Measurements from ENCODE around the gene KBTBD6. TPM values are rescaled to one million over a fixed set of nuclear protein-coding genes. Genes with fewer than 3 reads are reported as not detected.

KBTBD6 gene
- total and polyA plus RNA-seq, 2 of the 8 experiments (the other 6 are each of a cell fraction or from before 2014, with no cell fraction given) = 4.5 to 11.3 TPM

- Histone ChIP-seq H3K4me1 (replicated peaks in 1 of 4; ENCODE audit: control insufficient read depth in 3 of 4, insufficient read depth in 4 of 4, low read length in 3 of 4) (peaks cover 1 to 18% (median 4%) of the 10 kb centered on the region in 4 experiments; a peak in 4 of 7 replicates), H2BK120ac (replicated peaks; ENCODE audit: low read depth, low read length) (peak overlapping the region; percentile 67), H2BK20ac (ENCODE audit: low read length) (peak overlapping the region; percentile 87; the same call in 1 of the 2 replicates), H2AK5ac (ENCODE audit: low read depth, low read length) (no peak overlapping the region; the same call in 1 of the 2 replicates), H4K5ac (ENCODE audit: insufficient read length, low read depth, low read length) (no peak overlapping the region), H3K4ac (replicated peaks; ENCODE audit: insufficient read length, low read depth, low read length) (peak overlapping the region; percentile 66), H3K23ac (ENCODE audit: insufficient read length) (no peak overlapping the region), H3K9ac (replicated peaks in 1 of 4; ENCODE audit: extremely low read depth in 1 of 4, low read depth in 3 of 4, low read length in 3 of 4) (no peak overlapping the region), H2AFZ (ENCODE audit: low read length) (no peak overlapping the region), H3K79me2 (ENCODE audit: control insufficient read depth in 1 of 2, insufficient read depth in 2 of 2, low read length in 2 of 2) (no peaks in the 10 kb centered on the region), H3K27ac (ENCODE audit: low read depth, low read length) (no peak overlapping the region), H3K14ac (ENCODE audit: insufficient read length) (no peak overlapping the region), H2BK5ac (ENCODE audit: low read depth, low read length) (no peak overlapping the region), H3K79me1 (ENCODE audit: low read depth, low read length) (no peaks in the 10 kb centered on the region), H4K8ac (ENCODE audit: extremely low read depth, insufficient read depth, low read length) (no peak overlapping the region), H2BK15ac (ENCODE audit: low read length) (peak overlapping the region; percentile 1; the same call in 1 of the 2 replicates), H3K36me3 (ENCODE audit: control insufficient read depth in 2 of 4, insufficient read depth in 4 of 4, low read length in 3 of 4) (no peaks in the 10 kb centered on the region; a peak in 2 of 8 replicates), H2BK12ac (ENCODE audit: low read depth, low read length) (peak overlapping the region; percentile 20; the same call in 1 of the 2 replicates), H4K91ac (replicated peaks; ENCODE audit: insufficient read length, low read length) (peak overlapping the region; percentile 57), H3K23me2 (ENCODE audit: low read depth, low read length) (no peaks in the 10 kb centered on the region), H3K4me3 (ENCODE audit: extremely low read depth in 1 of 4, insufficient read depth in 2 of 4, low read depth in 3 of 4, low read length in 4 of 4) (no peak overlapping the region), H3K27me3 (replicated peaks in 1 of 4; ENCODE audit: control insufficient read depth in 3 of 4, extremely low read depth in 1 of 4, insufficient read depth in 3 of 4, low read length in 3 of 4) (no peaks in the 10 kb centered on the region), H3K9me3 (ENCODE audit: insufficient read depth in 2 of 2, low read depth in 1 of 2, low read length in 1 of 2) (peaks cover 0 to 2% of the 10 kb centered on the region in 2 experiments; a peak in 1 of 4 replicates), H3K56ac (replicated peaks; ENCODE audit: insufficient read length, low read depth, low read length) (no peak overlapping the region), H4K20me1 (replicated peaks in 1 of 2; ENCODE audit: control insufficient read depth in 1 of 2, insufficient read depth in 2 of 2, low read length in 2 of 2) (no peaks in the 10 kb centered on the region), H3K18ac (ENCODE audit: extremely low read depth, low read length) (peak overlapping the region; percentile 12), H3K4me2 (ENCODE audit: insufficient read depth in 1 of 2, low read depth in 2 of 2, low read length in 2 of 2) (no peak overlapping the region)
- ChIA-PET CTCF (ENCODE audit: partially characterized antibody) (interaction anchor here (0.6 to 2.1 kb wide), 2 partner anchors 65 to 82 kb away, joined by 3 to 5 read pairs; no protein-coding TSS in a partner anchor), POLR2A (ENCODE audit: partially characterized antibody) (no interaction called here)
- FAIRE-seq (no peak), DNase-seq (ENCODE audit: low read depth in 1 of 2, low spot score in 2 of 2) (no peak)
- WGBS, 2 experiments (ENCODE audit: extremely low coverage in 1 of 2, insufficient coverage in 1 of 2, insufficient read length in 1 of 2, insufficient replicate concordance in 2 of 2, low coverage in 1 of 2, low lambda C conversion rate in 2 of 2, missing lambda C conversion rate in 1 of 2) = 91% methylated on average over 4 of the region's 4 CpGs; no CpG with 5 or more reads in 1 of the 2 experiments
- TF ChIP-seq RNF2 (IDR thresholded peaks at IDR 0.05; ENCODE audit: borderline replicate concordance, low read depth, low read length, missing control alignments, poor library complexity, severe bottlenecking) = no peak
- no peak for TF ChIP-seq POLR2AphosphoS5 (IDR thresholded peaks at IDR 0.05; ENCODE audit: low read depth, low read length)
- no peak for TF ChIP-seq RAD21 (IDR thresholded peaks at IDR 0.05 in 1 of 2, conservative IDR thresholded peaks at IDR 0.05 in 1 of 2; ENCODE audit: low read depth in 2 of 2, low read length in 2 of 2)
- no peak for TF ChIP-seq TCF12 (IDR thresholded peaks at IDR 0.05; ENCODE audit: low read depth, low read length)
- no peak for TF ChIP-seq CBX5 (IDR thresholded peaks at IDR 0.05; ENCODE audit: low read depth, low read length)
- TF ChIP-seq KDM4A (IDR thresholded peaks at IDR 0.05; ENCODE audit: low read depth, low read length, severe bottlenecking) = no peak
- no peak for TF ChIP-seq SAP30 (IDR thresholded peaks at IDR 0.05; ENCODE audit: insufficient read depth, insufficient replicate concordance, low read length)
- TF ChIP-seq PHF8 (conservative IDR thresholded peaks at IDR 0.05; ENCODE audit: low read depth, low read length) = no peak
- TF ChIP-seq RBBP5 (IDR thresholded peaks at IDR 0.05; ENCODE audit: borderline replicate concordance, low read depth, low read length) = no peak
- no peak for TF ChIP-seq CREB1 (IDR thresholded peaks at IDR 0.05)
Measured at GRCh38 chr13:41157048-41157717, 24.6 kb upstream of the KBTBD6 start.

Measured in H1 (cell line).